LNCaP clone FGC (cell line): ENCODE measurements around the gene VSIG10L2.
"Not testable (repeated sequence)": the region's sequence is repeated elsewhere in the genome, so short reads cannot be mapped to it uniquely, and the experiment has no call there.

ENCODE experiments used
- DNase-seq: peaks from one replicate; pipeline ENCODE4 v3.0.0-alpha.2; 2011; ENCODE audit warnings: low read depth
- H3K4me3 ChIP-seq: 2 replicates; pipeline ENCODE4 v1.5.1; 2011; ENCODE audit warnings: mild to moderate bottlenecking, low read depth, low read length, control low read depth
- CTCF ChIP-seq: IDR thresholded peaks from 2 replicates; pipeline ENCODE4 v1.5.1; 2012; ENCODE audit warnings: mild to moderate bottlenecking; ENCODE audit not compliant: control insufficient read depth, insufficient read depth; ENCODE audit errors: extremely low read depth

VSIG10L2 gene

GRCh38 chr11:125910226-125910849 lies 35.5 kb upstream of the VSIG10L2 start:
- H3K4me3 ChIP-seq = no peak overlapping the region
- no peak for TF ChIP-seq CTCF
- DNase-seq = no peak

GRCh38 chr11:125914601-125915000 lies 31.2 kb upstream of the VSIG10L2 start:
- DNase-seq, H3K4me3 ChIP-seq: not testable (repeated sequence)

GRCh38 chr11:125916683-125917347 lies 29.0 kb upstream of the VSIG10L2 start:
- no peak for TF ChIP-seq CTCF
- no peak for DNase-seq

GRCh38 chr11:125918140-125918840 lies 27.6 kb upstream of the VSIG10L2 start:
- H3K4me3 ChIP-seq = no peak overlapping the region
- DNase-seq = no peak
- no peak for TF ChIP-seq CTCF

More at GRCh38 chr11:125916683-125917347, 29.0 kb upstream of the VSIG10L2 start:
- H3K4me3 ChIP-seq = no peak overlapping the region

GRCh38 chr11:125921042-125921441 lies 24.8 kb upstream of the VSIG10L2 start:
- DNase-seq = no peak
- H3K4me3 ChIP-seq = no peak overlapping the region
- TF ChIP-seq CTCF = no peak

- no peak for TF ChIP-seq CTCF
- no peak overlapping the region for H3K4me3 ChIP-seq
- no peak for DNase-seq
Measured at GRCh38 chr11:125922156-125922555, 23.7 kb upstream of the VSIG10L2 start.

GRCh38 chr11:125923012-125923579 lies 22.7 kb upstream of the VSIG10L2 start:
- TF ChIP-seq CTCF = peak; percentile 91
- peak; percentile 47 for DNase-seq
- H3K4me3 ChIP-seq = no peak overlapping the region
